HepG2 (cell line): ENCODE data around the gene SMC1B. TPM values are rescaled to one million over a fixed set of nuclear protein-coding genes. Genes with fewer than 3 reads are reported as not detected.

Experiments used
- ATAC-seq: fragments of 200-7000 bp; cut with Tn5 transposase; 3 replicates; pipeline ENCODE4 v1.9.1; 2020; ENCODE audit warnings: mild to moderate bottlenecking, moderate library complexity
- BruUV-seq: library from RNA; stranded (reverse); fragments of 400-500 nt; replicated peaks from 2 replicates; lab custom pipeline; 2021; lab: Mats Ljungman, UMichigan
- CTCF ChIA-PET: fragments of 300-600 bp; formaldehyde crosslinking; extraction: SDS; loops from one replicate; lab custom pipeline; 2021; ENCODE audit warnings: low total read pairs, inconsistent platforms, low intra/inter-chr PET ratio; lab: Yijun Ruan, JAX
- POLR2A ChIA-PET: fragments of 350-600 bp; sonication (Branson Sonifier 250); formaldehyde crosslinking; loops from one replicate; lab custom pipeline; 2020; ENCODE audit warnings: antibody characterized with exemption, inconsistent platforms; lab: Yijun Ruan, JAX
- DNase-seq: peaks from one replicate; pipeline ENCODE4 v3.0.0-alpha.2; 2015; ENCODE audit warnings: low spot score
- FAIRE-seq: peaks from 3 replicates; lab custom pipeline; 2011; peaks lifted over from hg19 to GRCh38; lab: Jason Lieb, UNC
- H2AFZ ChIP-seq: one replicate; pipeline ENCODE4 v1.6.1; 2011; ENCODE audit warnings: low read length, inconsistent platforms
- H3K27ac ChIP-seq: fragments of 300-600 bp; 3 replicates; pipeline ENCODE4 v1.8.0; 2011; ENCODE audit warnings: mixed run types, mild to moderate bottlenecking, mixed read lengths, low read length, inconsistent platforms; ENCODE audit not compliant: insufficient read depth; ENCODE audit errors: extremely low read length
- H3K27me3 ChIP-seq, 2 experiments: fragments of 200-600 bp in 1 of 2; 2 replicates in 1 of 2; 3 replicates in 1 of 2; pipeline versions ENCODE4 v1.6.0 to v1.8.0; 2011; ENCODE audit warnings: low read length in 2 of 2, mild to moderate bottlenecking in 2 of 2, moderate library complexity in 2 of 2, inconsistent platforms in 1 of 2; ENCODE audit not compliant: insufficient read depth in 2 of 2, control insufficient read depth in 1 of 2
- H3K36me3 ChIP-seq, 2 experiments: fragments of 200-600 bp in 1 of 2; replicated peaks in 1 of 2; 2 replicates in 1 of 2; 3 replicates in 1 of 2; pipeline versions ENCODE4 v1.5.1 to v1.8.0; 2011; ENCODE audit warnings: low read length in 2 of 2, inconsistent platforms in 1 of 2; ENCODE audit not compliant: insufficient read depth in 2 of 2, control insufficient read depth in 1 of 2
- H3K4me1 ChIP-seq: 2 replicates; pipeline ENCODE4 v1.5.1; 2012; ENCODE audit warnings: low read length, inconsistent platforms; ENCODE audit not compliant: insufficient read depth
- H3K4me2 ChIP-seq: 2 replicates; pipeline ENCODE4 v1.6.0; 2011; ENCODE audit warnings: low read depth, low read length, inconsistent platforms
- H3K4me3 ChIP-seq, 3 experiments: fragments of 200-600 bp in 1 of 3; sonication (generic), shearing (Covaris generic) in 1 of 3; replicated peaks in 1 of 3; 2 replicates each; pipeline ENCODE4 v1.5.1; 2011 to 2016; ENCODE audit warnings: low read length in 3 of 3, inconsistent platforms in 2 of 3, low read depth in 2 of 3, mild to moderate bottlenecking in 2 of 3, control low read depth in 1 of 3, mixed read lengths in 1 of 3; ENCODE audit not compliant: insufficient read depth in 1 of 3
- H3K79me2 ChIP-seq: one replicate; pipeline ENCODE4 v1.6.1; 2011; ENCODE audit warnings: low read length, inconsistent platforms; ENCODE audit not compliant: insufficient read depth
- H3K9ac ChIP-seq: 2 replicates; pipeline ENCODE4 v1.6.0; 2011; ENCODE audit warnings: mild to moderate bottlenecking, low read depth, low read length, inconsistent platforms; ENCODE audit not compliant: insufficient read depth
- H3K9me3 ChIP-seq: 2 replicates; pipeline ENCODE4 v1.5.1; 2012; ENCODE audit warnings: mild to moderate bottlenecking, low read length
- H4K20me1 ChIP-seq: 2 replicates; pipeline ENCODE4 v1.6.0; 2011; ENCODE audit warnings: inconsistent platforms, mild to moderate bottlenecking, low read length, moderate library complexity; ENCODE audit not compliant: insufficient read depth
- ATF7 ChIP-seq, 2 experiments: fragments of 450-650 bp in 1 of 2; sonication (generic) in 1 of 2; formaldehyde crosslinking in 1 of 2; IDR thresholded peaks; 2 replicates each; pipeline versions ENCODE4 v1.4.0 to v1.6.1; 2016 to 2020; ENCODE audit warnings: antibody characterized with exemption in 1 of 2, mild to moderate bottlenecking in 1 of 2, missing genetic modification reagents in 1 of 2
- BATF2 ChIP-seq: sonication (generic); formaldehyde crosslinking; IDR thresholded peaks from 2 replicates; pipeline ENCODE4 v1.8.0; 2022; ENCODE audit warnings: mild to moderate bottlenecking, missing genetic modification reagents, moderate library complexity
- FOXM1 ChIP-seq: sonication (generic); formaldehyde crosslinking; IDR thresholded peaks from 2 replicates; pipeline ENCODE4 v1.5.0; 2020; ENCODE audit warnings: missing genetic modification reagents
- GPBP1L1 ChIP-seq: sonication (generic); formaldehyde crosslinking; IDR thresholded peaks from 2 replicates; pipeline ENCODE4 v1.5.0; 2020; ENCODE audit warnings: mild to moderate bottlenecking, missing genetic modification reagents
- GTF2F1 ChIP-seq: fragments of 150-350 bp; IDR thresholded peaks from 2 replicates; pipeline ENCODE4 v1.6.1; 2014; ENCODE audit warnings: low read length
- NFATC3 ChIP-seq: sonication (generic); formaldehyde crosslinking; IDR thresholded peaks from 2 replicates; pipeline ENCODE4 v1.5.1; 2020; ENCODE audit warnings: mild to moderate bottlenecking, missing genetic modification reagents
- NFYC ChIP-seq: IDR thresholded peaks from 2 replicates; pipeline ENCODE4 v1.6.1; 2016; ENCODE audit warnings: missing genetic modification reagents, missing compliant biosample characterization
- PLSCR1 ChIP-seq: sonication (generic); formaldehyde crosslinking; IDR thresholded peaks from 2 replicates; pipeline ENCODE4 v1.5.0; 2020; ENCODE audit warnings: missing genetic modification reagents, mild to moderate bottlenecking, borderline replicate concordance
- PREB ChIP-seq: sonication (generic); formaldehyde crosslinking; IDR thresholded peaks from 2 replicates; pipeline ENCODE4 v1.4.0; 2020; ENCODE audit warnings: missing genetic modification reagents
- REXO4 ChIP-seq: sonication (generic); formaldehyde crosslinking; IDR thresholded peaks from 2 replicates; pipeline ENCODE4 v1.8.0; 2022; ENCODE audit warnings: missing genetic modification reagents, mild to moderate bottlenecking, borderline replicate concordance
- SATB2 ChIP-seq: sonication (generic); formaldehyde crosslinking; IDR thresholded peaks from 2 replicates; pipeline ENCODE4 v1.5.0; 2020; ENCODE audit warnings: missing genetic modification reagents
- WIZ ChIP-seq: sonication (generic); formaldehyde crosslinking; IDR thresholded peaks from 2 replicates; pipeline ENCODE4 v1.5.1; 2020; ENCODE audit warnings: mild to moderate bottlenecking, missing genetic modification reagents
- ZBTB2 ChIP-seq: sonication (generic); formaldehyde crosslinking; IDR thresholded peaks from 2 replicates; pipeline ENCODE4 v1.8.0; 2022; ENCODE audit warnings: low read depth, missing genetic modification reagents
- ZFP1 ChIP-seq: IDR thresholded peaks from 2 replicates; pipeline ENCODE4 v1.6.1; 2016
- ZMAT3 ChIP-seq: sonication (generic); formaldehyde crosslinking; conservative IDR thresholded peaks from 2 replicates; pipeline ENCODE4 v1.7.0; 2021; ENCODE audit warnings: missing genetic modification reagents
- ZNF143 ChIP-seq: sonication (generic); formaldehyde crosslinking; IDR thresholded peaks from 2 replicates; pipeline ENCODE4 v1.4.0; 2020; ENCODE audit warnings: missing genetic modification reagents
- ZNF230 ChIP-seq: sonication (generic); formaldehyde crosslinking; IDR thresholded peaks from 2 replicates; pipeline ENCODE4 v1.4.0; 2020; ENCODE audit warnings: mild to moderate bottlenecking, missing genetic modification reagents
- ZNF335 ChIP-seq: sonication (generic); formaldehyde crosslinking; IDR thresholded peaks from 2 replicates; pipeline ENCODE4 v1.4.0; 2020; ENCODE audit warnings: missing genetic modification reagents
- ZNF557 ChIP-seq: sonication (generic); formaldehyde crosslinking; IDR thresholded peaks from 2 replicates; pipeline ENCODE4 v1.4.0; 2020; ENCODE audit warnings: missing genetic modification reagents
- ZNF562 ChIP-seq: sonication (generic); formaldehyde crosslinking; IDR thresholded peaks from 2 replicates; pipeline ENCODE4 v1.8.0; 2022; ENCODE audit warnings: missing genetic modification reagents, borderline replicate concordance
- ZNF746 ChIP-seq: sonication (generic); formaldehyde crosslinking; IDR thresholded peaks from 2 replicates; pipeline ENCODE4 v1.8.0; 2022; ENCODE audit warnings: mild to moderate bottlenecking, missing genetic modification reagents
- ZNF891 ChIP-seq: sonication (generic); formaldehyde crosslinking; IDR thresholded peaks from 2 replicates; pipeline ENCODE4 v1.5.0; 2020; ENCODE audit warnings: mild to moderate bottlenecking, missing genetic modification reagents
- WGBS: methylation state at CpG from one replicate; pipeline ENCODE4 v1.1.6; 2017; ENCODE audit warnings: low lambda C conversion rate; 5-methylcytosine and 5-hydroxymethylcytosine counted together
- in situ Hi-C: cut with HindIII; loops from 2 replicates; pipeline ENCODE4 v1.10.0; 2017; ENCODE audit warnings: low pct_unique_long_range_greater_than_20kb; ENCODE audit not compliant: extremely low pct_ligation_motif_present
- intact Hi-C: fragments of 100-400 bp; cut with micrococcal nuclease; formaldehyde crosslinking; loops from one replicate; pipeline ENCODE4 v1.10.0; 2022; ENCODE audit not compliant: unreplicated experiment
- polyA plus RNA-seq, 8 experiments: library from polyadenylated mRNA; depleted of rRNA in 3 of 8; stranded (reverse) in 7 of 8; unstranded in 1 of 8; fragments of >200 nt; fragmentation: Illumina TruSeq in 4 of 8; extraction: Trizol in 4 of 8; gene quantifications; 2 replicates each; pipeline versions ENCODE4 v1.2.1 to v1.2.3, GENCODE V29; 2011 to 2016; ENCODE audit warnings: low read depth in 4 of 8, missing spikeins in 1 of 8, mixed read lengths in 1 of 8; ENCODE audit not compliant: insufficient read depth in 1 of 8
- total RNA-seq, 5 experiments: library from RNA; depleted of rRNA; stranded (reverse); fragments of >200 nt; fragmentation: Illumina TruSeq; extraction: Trizol; gene quantifications; 2 replicates each; pipeline ENCODE4 v1.2.3, GENCODE V29; 2016; ENCODE audit warnings: low read depth in 1 of 5

SMC1B gene
- total and polyA plus RNA-seq, 2 of the 13 experiments (the other 11 are each of a cell fraction or from before 2014, with no cell fraction given), result not detected

- TF ChIP-seq REXO4 (CRISPR knock-in tag) (no peak), WIZ (CRISPR knock-in tag) (no peak), NFYC (CRISPR knock-in tag) (no peak), ZMAT3 (CRISPR knock-in tag) (no peak), ZFP1 (CRISPR knock-in tag) (no peak), BATF2 (CRISPR knock-in tag) (no peak), NFATC3 (CRISPR knock-in tag) (no peak), ZNF562 (CRISPR knock-in tag) (no peak), ZBTB2 (no peak)
Measured at GRCh38 chr22:45304971-45305370, 108.4 kb downstream of the SMC1B start (continued).

GRCh38 chr22:45303181-45303580 is 110.2 kb downstream of the SMC1B start:
- no peak overlapping the region for H3K4me3 ChIP-seq
- ATAC-seq (no peak), FAIRE-seq (no peak), DNase-seq (no peak)
- CTCF ChIA-PET, result no interaction called here
- intact Hi-C loops, result no loop called here
- no peak overlapping the region for H3K27ac ChIP-seq
- BruUV-seq, result no TSS peak
- H2AFZ ChIP-seq, result no peak overlapping the region
- no peaks in the 10 kb centered on the region for H3K9me3 ChIP-seq
- H3K4me1 ChIP-seq, result peaks cover 38% of the 10 kb centered on the region
- no peaks in the 10 kb centered on the region; a peak in 1 of 5 replicates for H3K27me3 ChIP-seq
- POLR2A ChIA-PET, result no interaction called here
- H3K4me2 ChIP-seq, result no peak overlapping the region
- H3K36me3 ChIP-seq, result no peaks in the 10 kb centered on the region; a peak in 1 of 5 replicates
- H3K79me2 ChIP-seq, result no peaks in the 10 kb centered on the region
- H4K20me1 ChIP-seq, result no peaks in the 10 kb centered on the region
- in situ Hi-C loops, result no loop called here
- WGBS, result 98% methylated on average over 7 of the region's 7 CpGs
- no peak overlapping the region for H3K9ac ChIP-seq
- TF ChIP-seq GPBP1L1 (CRISPR knock-in tag), result no peak
- TF ChIP-seq PREB (CRISPR knock-in tag), result no peak
- no peak for TF ChIP-seq ZNF891
- no peak for TF ChIP-seq ZNF230
- TF ChIP-seq ZNF557 (CRISPR knock-in tag), result no peak
- no peak for TF ChIP-seq ZNF143 (CRISPR knock-in tag)
- no peak for TF ChIP-seq PLSCR1 (CRISPR knock-in tag)
- TF ChIP-seq GTF2F1, result no peak
- no peak for TF ChIP-seq ZNF335
- TF ChIP-seq ZNF746 (CRISPR knock-in tag), result no peak
- no peak for TF ChIP-seq FOXM1
- no peak for TF ChIP-seq ATF7 (IDR thresholded peaks at IDR 0.05)
- no peak for TF ChIP-seq ATF7 (CRISPR knock-in tag; IDR thresholded peaks at IDR 0.05)
- no peak for TF ChIP-seq SATB2
